Measurements from ENCODE around the gene SIL1. TPM values are rescaled to one million over a fixed set of nuclear protein-coding genes. Genes with fewer than 3 reads are reported as not detected.

The SIL1 gene
- total RNA-seq, 1 experiment from 2014 or later: 22.0 TPM

DNA sequence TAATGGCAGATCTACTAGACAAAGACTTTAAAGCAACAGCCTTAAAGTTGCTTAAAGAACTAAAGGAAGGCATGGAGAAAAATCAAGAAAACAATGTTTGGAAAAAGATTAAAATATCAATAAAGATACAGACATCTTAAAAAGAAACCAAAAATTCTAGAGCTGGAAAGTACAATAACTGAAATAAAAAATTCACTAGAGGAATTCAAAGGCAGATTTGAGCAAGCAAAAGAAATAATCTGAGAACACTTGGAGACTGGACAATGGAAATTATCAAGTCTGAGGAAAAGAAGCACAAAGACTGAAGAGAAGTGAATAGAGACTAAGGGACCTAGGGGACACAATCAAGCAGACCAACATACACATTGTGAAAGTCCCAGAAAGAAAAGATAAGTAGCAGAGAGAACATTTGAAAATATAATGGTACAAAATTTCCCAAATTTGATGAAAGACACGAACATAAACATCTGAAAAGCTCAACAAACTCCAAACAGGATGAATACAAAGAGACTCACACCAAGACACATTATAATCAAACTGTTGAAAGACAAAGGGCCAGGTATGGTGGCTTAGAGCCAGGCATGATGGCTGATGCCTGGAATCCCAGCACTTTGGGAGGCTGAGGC, 26.3 kb downstream of the SIL1 start:
- H3K27ac ChIP-seq (ENCODE audit: low read depth, low read length, poor library complexity, severe bottlenecking): no peak overlapping the region
- no peaks in the 10 kb centered on the region for H3K27me3 ChIP-seq (replicated peaks; ENCODE audit: insufficient read depth, low read depth, low read length, poor library complexity)
- TF ChIP-seq, protein P1, sequence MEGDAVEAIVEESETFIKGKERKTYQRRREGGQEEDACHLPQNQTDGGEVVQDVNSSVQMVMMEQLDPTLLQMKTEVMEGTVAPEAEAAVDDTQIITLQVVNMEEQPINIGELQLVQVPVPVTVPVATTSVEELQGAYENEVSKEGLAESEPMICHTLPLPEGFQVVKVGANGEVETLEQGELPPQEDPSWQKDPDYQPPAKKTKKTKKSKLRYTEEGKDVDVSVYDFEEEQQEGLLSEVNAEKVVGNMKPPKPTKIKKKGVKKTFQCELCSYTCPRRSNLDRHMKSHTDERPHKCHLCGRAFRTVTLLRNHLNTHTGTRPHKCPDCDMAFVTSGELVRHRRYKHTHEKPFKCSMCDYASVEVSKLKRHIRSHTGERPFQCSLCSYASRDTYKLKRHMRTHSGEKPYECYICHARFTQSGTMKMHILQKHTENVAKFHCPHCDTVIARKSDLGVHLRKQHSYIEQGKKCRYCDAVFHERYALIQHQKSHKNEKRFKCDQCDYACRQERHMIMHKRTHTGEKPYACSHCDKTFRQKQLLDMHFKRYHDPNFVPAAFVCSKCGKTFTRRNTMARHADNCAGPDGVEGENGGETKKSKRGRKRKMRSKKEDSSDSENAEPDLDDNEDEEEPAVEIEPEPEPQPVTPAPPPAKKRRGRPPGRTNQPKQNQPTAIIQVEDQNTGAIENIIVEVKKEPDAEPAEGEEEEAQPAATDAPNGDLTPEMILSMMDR (conservative IDR thresholded peaks at IDR 0.05; ENCODE audit: low read depth, low read length): no peak
- no peaks in the 10 kb centered on the region for H3K36me3 ChIP-seq (ENCODE audit: insufficient read depth, low read length, poor library complexity, severe bottlenecking)
- H3K9me3 ChIP-seq (ENCODE audit: low read depth, low read length, poor library complexity, severe bottlenecking): peaks cover 7% of the 10 kb centered on the region
- BruUV-seq (replicated peaks): no TSS peak
- ChIA-PET CTCF (no interaction called here), POLR2A (ENCODE audit: low non-redundant PET) (no interaction called here)
- intact Hi-C loops (cut with micrococcal nuclease; ENCODE audit: unreplicated experiment): no loop called here
- peaks cover 4% of the 10 kb centered on the region for H3K4me1 ChIP-seq (ENCODE audit: insufficient read depth, low read length, poor library complexity, severe bottlenecking)
- no peak for DNase-seq (ENCODE audit: low spot score)
- no peak overlapping the region for H3K4me3 ChIP-seq (ENCODE audit: low read depth, low read length, poor library complexity, severe bottlenecking)

DNA sequence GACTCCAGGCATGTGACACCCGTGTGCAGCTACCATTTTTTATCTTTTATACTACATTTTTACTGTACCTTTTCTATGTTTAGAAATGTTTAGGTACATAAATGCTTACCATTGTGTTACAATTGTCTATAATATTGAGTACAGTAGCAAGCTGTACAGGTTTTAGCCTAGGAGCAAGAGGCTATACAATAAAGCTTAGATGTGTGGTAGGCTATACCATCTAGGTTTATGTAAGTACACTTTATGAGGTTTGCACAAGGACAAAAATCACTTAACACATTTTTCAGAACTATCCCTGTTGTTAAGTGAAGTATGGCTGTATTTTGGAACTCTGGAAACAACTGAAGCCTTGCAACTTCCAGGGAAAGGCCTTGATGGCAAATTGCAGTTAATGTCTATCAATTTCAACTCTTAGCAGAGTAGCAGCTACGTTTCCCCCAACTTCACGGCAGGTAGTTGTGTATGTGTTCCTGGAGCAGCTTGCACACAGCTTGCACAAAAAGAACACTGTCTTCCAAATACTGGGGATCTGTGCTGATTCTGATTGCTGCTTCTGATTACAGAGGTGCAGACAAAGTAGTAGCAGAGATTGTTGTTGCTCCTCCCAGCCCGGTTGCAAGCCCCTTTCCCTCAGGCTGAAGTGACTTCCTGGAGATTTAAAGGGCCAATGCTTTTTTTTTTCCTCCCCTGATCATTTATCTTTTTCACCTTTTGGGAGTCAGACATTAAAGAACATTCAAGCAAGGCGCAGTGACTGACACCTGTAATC, 30.0 kb downstream of the SIL1 start:
- Histone ChIP-seq H3K27me3 (replicated peaks; ENCODE audit: insufficient read depth, low read depth, low read length, poor library complexity) (no peaks in the 10 kb centered on the region), H3K4me1 (ENCODE audit: insufficient read depth, low read length, poor library complexity, severe bottlenecking) (peaks cover 4% of the 10 kb centered on the region), H3K9me3 (ENCODE audit: low read depth, low read length, poor library complexity, severe bottlenecking) (peaks cover 7% of the 10 kb centered on the region), H3K27ac (ENCODE audit: low read depth, low read length, poor library complexity, severe bottlenecking) (no peak overlapping the region), H3K36me3 (ENCODE audit: insufficient read depth, low read length, poor library complexity, severe bottlenecking) (no peaks in the 10 kb centered on the region), H3K4me3 (ENCODE audit: low read depth, low read length, poor library complexity, severe bottlenecking) (no peak overlapping the region)
- DNase-seq (ENCODE audit: low spot score): no peak
- ChIA-PET POLR2A (ENCODE audit: low non-redundant PET) (no interaction called here), CTCF (no interaction called here)
- intact Hi-C loops (cut with micrococcal nuclease; ENCODE audit: unreplicated experiment): no loop called here
- BruUV-seq (replicated peaks): no TSS peak
- no peak for TF ChIP-seq EZH2 (IDR thresholded peaks at IDR 0.05; ENCODE audit: borderline replicate concordance, low read depth, low read length, poor library complexity, severe bottlenecking)
- TF ChIP-seq, protein P1 (conservative IDR thresholded peaks at IDR 0.05; ENCODE audit: low read depth, low read length): no peak

DNA sequence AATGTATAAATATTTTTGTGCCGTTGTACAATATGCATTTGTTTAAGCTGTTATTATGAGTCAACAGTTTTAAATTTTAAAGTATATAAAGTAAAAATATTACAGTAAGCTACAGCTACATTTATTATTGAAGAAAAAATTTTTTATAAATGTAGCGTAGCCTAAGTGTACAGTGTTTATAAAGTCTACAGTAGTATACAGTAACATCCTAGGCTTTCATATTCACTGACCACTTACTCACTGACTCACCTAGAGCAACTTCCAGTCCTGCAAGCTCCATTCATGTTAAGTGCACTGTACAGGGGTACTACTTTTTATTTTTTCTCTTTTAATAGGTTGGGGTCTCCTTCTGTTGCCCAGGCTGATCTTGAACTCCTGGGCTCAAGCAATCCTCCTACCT, 30.6 kb downstream of the SIL1 start:
- no peak overlapping the region for H3K4me3 ChIP-seq (ENCODE audit: low read depth, low read length, poor library complexity, severe bottlenecking)
- CTCF ChIA-PET: no interaction called here
- intact Hi-C loops (cut with micrococcal nuclease; ENCODE audit: unreplicated experiment): no loop called here
- TF ChIP-seq, protein P1 (conservative IDR thresholded peaks at IDR 0.05; ENCODE audit: low read depth, low read length): no peak
- no peak for TF ChIP-seq EZH2 (IDR thresholded peaks at IDR 0.05; ENCODE audit: borderline replicate concordance, low read depth, low read length, poor library complexity, severe bottlenecking)
- no peak overlapping the region for H3K27ac ChIP-seq (ENCODE audit: low read depth, low read length, poor library complexity, severe bottlenecking)
- H3K9me3 ChIP-seq (ENCODE audit: low read depth, low read length, poor library complexity, severe bottlenecking): peaks cover 7% of the 10 kb centered on the region
- no peaks in the 10 kb centered on the region for H3K36me3 ChIP-seq (ENCODE audit: insufficient read depth, low read length, poor library complexity, severe bottlenecking)
- POLR2A ChIA-PET (ENCODE audit: low non-redundant PET): no interaction called here
- no TSS peak for BruUV-seq (replicated peaks)
- DNase-seq (ENCODE audit: low spot score): no peak
- no peaks in the 10 kb centered on the region for H3K27me3 ChIP-seq (replicated peaks; ENCODE audit: insufficient read depth, low read depth, low read length, poor library complexity)
- peaks cover 4% of the 10 kb centered on the region for H3K4me1 ChIP-seq (ENCODE audit: insufficient read depth, low read length, poor library complexity, severe bottlenecking)
